UCSD-AML1 (cell line): ENCODE results near the gene SLC12A7.
"Not testable (repeated sequence)": the region's sequence is repeated elsewhere in the genome, so short reads cannot be mapped to it uniquely, and the experiment has no call there.

Source experiments
- DNase-seq: peaks from one replicate; lab custom pipeline; 2025; ENCODE audit not compliant: unreplicated experiment; lab: John Stamatoyannopoulos, UW

The SLC12A7 gene

GRCh38 chr5:1098986-1099597, 12.8 kb downstream of the SLC12A7 start:
- no peak for DNase-seq

GRCh38 chr5:1097988-1098385, 13.9 kb downstream of the SLC12A7 start:
- DNase-seq, result not testable (repeated sequence)

GRCh38 chr5:1097381-1097987, 14.4 kb downstream of the SLC12A7 start:
- no peak for DNase-seq

GRCh38 chr5:1096838-1097237, 15.0 kb downstream of the SLC12A7 start:
- DNase-seq, result no peak

GRCh38 chr5:1095990-1096363, 15.9 kb downstream of the SLC12A7 start:
- no peak for DNase-seq

GRCh38 chr5:1095302-1095989, 16.4 kb downstream of the SLC12A7 start:
- DNase-seq, result no peak

GRCh38 chr5:1094670-1095190, 17.1 kb downstream of the SLC12A7 start:
- DNase-seq, result no peak

- DNase-seq, result no peak
Measured at GRCh38 chr5:1093361-1093760, 18.5 kb downstream of the SLC12A7 start.

GRCh38 chr5:1092122-1092521, 19.7 kb downstream of the SLC12A7 start:
- DNase-seq, result no peak

GRCh38 chr5:1091632-1092031, 20.2 kb downstream of the SLC12A7 start:
- no peak for DNase-seq

- DNase-seq, result no peak
Measured at GRCh38 chr5:1090538-1090937, 21.3 kb downstream of the SLC12A7 start.

GRCh38 chr5:1089621-1090040, 22.2 kb downstream of the SLC12A7 start:
- no peak for DNase-seq

- DNase-seq, result no peak
Measured at GRCh38 chr5:1089146-1089545, 22.7 kb downstream of the SLC12A7 start.

GRCh38 chr5:1088726-1089125, 23.1 kb downstream of the SLC12A7 start:
- no peak for DNase-seq

- DNase-seq, result no peak
Measured at GRCh38 chr5:1088031-1088430, 23.8 kb downstream of the SLC12A7 start.

- DNase-seq, result no peak
Measured at GRCh38 chr5:1087428-1087827, 24.4 kb downstream of the SLC12A7 start.

GRCh38 chr5:1086871-1087270, 25.0 kb downstream of the SLC12A7 start:
- DNase-seq, result no peak

- DNase-seq, result no peak
Measured at GRCh38 chr5:1086137-1086536, 25.7 kb downstream of the SLC12A7 start.

- DNase-seq, result no peak
Measured at GRCh38 chr5:1085391-1085790, 26.5 kb downstream of the SLC12A7 start.

GRCh38 chr5:1083823-1084605, 27.8 kb downstream of the SLC12A7 start:
- DNase-seq, result no peak

GRCh38 chr5:1083026-1083425, 28.8 kb downstream of the SLC12A7 start:
- DNase-seq, result not testable (repeated sequence)
